HEK293 (cell line): ENCODE data around the gene NRL.

Source experiments
- AEBP2 ChIP-seq: fragments of 450-650 bp; formaldehyde crosslinking; IDR thresholded peaks from 2 replicates; pipeline ENCODE4 v1.5.1; 2016; ENCODE audit warnings: missing biosample characterization, missing genetic modification characterization, borderline replicate concordance
- GLI4 ChIP-seq: fragments of 450-650 bp; formaldehyde crosslinking; IDR thresholded peaks from 2 replicates; pipeline ENCODE4 v1.5.1; 2016; ENCODE audit warnings: missing biosample characterization, missing genetic modification characterization
- KLF10 ChIP-seq: fragments of 450-650 bp; IDR thresholded peaks from 2 replicates; pipeline ENCODE4 v1.5.1; 2018; ENCODE audit warnings: missing biosample characterization, mild to moderate bottlenecking, missing genetic modification characterization
- KLF9 ChIP-seq: fragments of 450-650 bp; formaldehyde crosslinking; IDR thresholded peaks from 2 replicates; pipeline ENCODE4 v1.5.1; 2016; ENCODE audit warnings: missing biosample characterization, missing genetic modification characterization, low read depth
- PBX3 ChIP-seq: sonication (generic); formaldehyde crosslinking; IDR thresholded peaks from 2 replicates; pipeline ENCODE4 v1.8.1; 2022; ENCODE audit warnings: mild to moderate bottlenecking, moderate library complexity, missing genetic modification reagents
- PRDM1 ChIP-seq: fragments of 450-650 bp; formaldehyde crosslinking; IDR thresholded peaks from 2 replicates; pipeline ENCODE4; 2016; ENCODE audit warnings: missing biosample characterization, missing genetic modification characterization
- SCRT1 ChIP-seq: fragments of 450-650 bp; formaldehyde crosslinking; IDR thresholded peaks from 2 replicates; pipeline ENCODE4 v1.5.1; 2016; ENCODE audit warnings: missing biosample characterization, missing genetic modification characterization, borderline replicate concordance
- YY2 ChIP-seq: fragments of 450-650 bp; formaldehyde crosslinking; IDR thresholded peaks from 2 replicates; pipeline ENCODE4 v1.5.1; 2016; ENCODE audit warnings: missing biosample characterization, missing genetic modification characterization
- ZBTB1 ChIP-seq: fragments of 450-650 bp; formaldehyde crosslinking; IDR thresholded peaks from 2 replicates; pipeline ENCODE4 v1.5.1; 2016; ENCODE audit warnings: missing biosample characterization, missing genetic modification characterization
- ZBTB20 ChIP-seq: fragments of 450-650 bp; formaldehyde crosslinking; IDR thresholded peaks from 2 replicates; pipeline ENCODE4 v1.5.1; 2016; ENCODE audit warnings: missing biosample characterization, missing genetic modification characterization
- ZBTB48 ChIP-seq: fragments of 450-650 bp; formaldehyde crosslinking; IDR thresholded peaks from 2 replicates; pipeline ENCODE4 v1.5.1; 2016; ENCODE audit warnings: missing biosample characterization, missing genetic modification characterization
- ZBTB6 ChIP-seq: fragments of 450-650 bp; formaldehyde crosslinking; IDR thresholded peaks from 2 replicates; pipeline ENCODE4 v1.5.1; 2017; ENCODE audit warnings: missing biosample characterization, missing genetic modification characterization
- ZBTB8A ChIP-seq: fragments of 450-650 bp; formaldehyde crosslinking; IDR thresholded peaks from 2 replicates; pipeline ENCODE4 v1.5.1; 2016; ENCODE audit warnings: missing biosample characterization, missing genetic modification characterization
- ZFP41 ChIP-seq: fragments of 450-650 bp; formaldehyde crosslinking; IDR thresholded peaks from 2 replicates; pipeline ENCODE4 v1.5.1; 2016; ENCODE audit warnings: missing biosample characterization, missing genetic modification characterization, borderline replicate concordance
- ZNF146 ChIP-seq: fragments of 450-650 bp; formaldehyde crosslinking; IDR thresholded peaks from 2 replicates; pipeline ENCODE4 v1.5.1; 2016; ENCODE audit warnings: missing biosample characterization, missing genetic modification characterization
- ZNF157 ChIP-seq: fragments of 450-650 bp; formaldehyde crosslinking; IDR thresholded peaks from 2 replicates; pipeline ENCODE4 v1.5.1; 2016; ENCODE audit warnings: missing biosample characterization, missing genetic modification characterization
- ZNF16 ChIP-seq: fragments of 450-650 bp; formaldehyde crosslinking; IDR thresholded peaks from 2 replicates; pipeline ENCODE4 v1.5.1; 2016; ENCODE audit warnings: low read depth, missing biosample characterization, missing genetic modification characterization
- ZNF174 ChIP-seq: fragments of 450-650 bp; formaldehyde crosslinking; IDR thresholded peaks from 2 replicates; pipeline ENCODE4 v1.5.0; 2017; ENCODE audit warnings: missing biosample characterization, mild to moderate bottlenecking, missing genetic modification characterization
- ZNF19 ChIP-seq: fragments of 450-650 bp; formaldehyde crosslinking; IDR thresholded peaks from 2 replicates; pipeline ENCODE4; 2016; ENCODE audit warnings: missing biosample characterization, missing genetic modification characterization, low read depth
- ZNF202 ChIP-seq: fragments of 450-650 bp; formaldehyde crosslinking; IDR thresholded peaks from 2 replicates; pipeline ENCODE4 v1.5.1; 2016; ENCODE audit warnings: missing biosample characterization, missing genetic modification characterization, borderline replicate concordance
- ZNF274 ChIP-seq, 2 experiments: fragments of 200-500 bp in 1 of 2; fragments of 450-650 bp in 1 of 2; sonication (Bioruptor generic) in 1 of 2; formaldehyde crosslinking in 1 of 2; IDR thresholded peaks; 2 replicates each; pipeline versions ENCODE4 v1.5.1 to v1.6.1; 2014 to 2016; ENCODE audit warnings: borderline replicate concordance in 1 of 2, inconsistent platforms in 1 of 2, low read length in 1 of 2, missing biosample characterization in 1 of 2, missing genetic modification characterization in 1 of 2
- ZNF311 ChIP-seq: fragments of 450-650 bp; formaldehyde crosslinking; IDR thresholded peaks from 2 replicates; pipeline ENCODE4 v1.5.1; 2017; ENCODE audit warnings: missing biosample characterization, missing genetic modification characterization, borderline replicate concordance
- ZNF391 ChIP-seq: fragments of 450-650 bp; formaldehyde crosslinking; IDR thresholded peaks from 2 replicates; pipeline ENCODE4 v1.5.1; 2016; ENCODE audit warnings: low read depth, missing biosample characterization, missing genetic modification characterization, borderline replicate concordance
- ZNF473 ChIP-seq: fragments of 450-650 bp; formaldehyde crosslinking; IDR thresholded peaks from 2 replicates; pipeline ENCODE4 v1.5.1; 2017; ENCODE audit warnings: missing biosample characterization, missing genetic modification characterization
- ZNF48 ChIP-seq: fragments of 450-650 bp; formaldehyde crosslinking; IDR thresholded peaks from 2 replicates; pipeline ENCODE4 v1.5.1; 2016; ENCODE audit warnings: missing biosample characterization, missing genetic modification characterization
- ZNF514 ChIP-seq: fragments of 450-650 bp; formaldehyde crosslinking; IDR thresholded peaks from 2 replicates; pipeline ENCODE4 v1.5.1; 2016; ENCODE audit warnings: missing biosample characterization, missing genetic modification characterization
- ZNF529 ChIP-seq: fragments of 450-650 bp; formaldehyde crosslinking; IDR thresholded peaks from 2 replicates; pipeline ENCODE4 v1.5.1; 2017; ENCODE audit warnings: missing genetic modification characterization, missing biosample characterization; ENCODE audit not compliant: insufficient replicate concordance
- ZNF548 ChIP-seq: fragments of 450-650 bp; formaldehyde crosslinking; IDR thresholded peaks from 2 replicates; pipeline ENCODE4 v1.5.1; 2016; ENCODE audit warnings: missing biosample characterization, missing genetic modification characterization
- ZNF560 ChIP-seq: fragments of 450-650 bp; formaldehyde crosslinking; IDR thresholded peaks from 2 replicates; pipeline ENCODE4 v1.5.1; 2017; ENCODE audit warnings: missing biosample characterization, missing genetic modification characterization, borderline replicate concordance
- ZNF561 ChIP-seq: fragments of 450-650 bp; IDR thresholded peaks from 2 replicates; pipeline ENCODE4 v1.5.1; 2018; ENCODE audit warnings: missing biosample characterization, missing genetic modification characterization, borderline replicate concordance
- ZNF600 ChIP-seq: fragments of 450-650 bp; formaldehyde crosslinking; IDR thresholded peaks from 2 replicates; pipeline ENCODE4 v1.5.1; 2016; ENCODE audit warnings: missing biosample characterization, missing genetic modification characterization
- ZNF623 ChIP-seq: fragments of 450-650 bp; formaldehyde crosslinking; IDR thresholded peaks from 2 replicates; pipeline ENCODE4 v1.5.1; 2016; ENCODE audit warnings: missing biosample characterization, missing genetic modification characterization
- ZSCAN5A ChIP-seq: fragments of 450-650 bp; formaldehyde crosslinking; IDR thresholded peaks from 2 replicates; pipeline ENCODE4 v1.5.1; 2016; ENCODE audit warnings: missing biosample characterization, missing genetic modification characterization

NRL gene

GRCh38 chr14:24036169-24036962, 78.4 kb downstream of the NRL start (continued):
- TF ChIP-seq ZFP41 (tag by site-specific recombination) (no peak), ZNF391 (tag by site-specific recombination) (peak; percentile 30; the same call in 1 of the 2 replicates), ZNF529 (no peak), ZSCAN5A (tag by site-specific recombination) (0 out of 2 replicates have a peak, but pooled peaks have one; percentile 21), ZNF48 (tag by site-specific recombination) (no peak), ZNF473 (tag by site-specific recombination) (no peak), ZNF157 (tag by site-specific recombination) (no peak), ZNF561 (tag by site-specific recombination) (no peak), YY2 (tag by site-specific recombination) (no peak), ZNF146 (tag by site-specific recombination) (peak; percentile 38; the same call in 1 of the 2 replicates), ZBTB20 (tag by site-specific recombination) (peak; percentile 92), GLI4 (peak; percentile 40; the same call in 1 of the 2 replicates), ZNF274 (IDR thresholded peaks at IDR 0.05; ENCODE audit: low read length) (no peak), ZNF274 (tag by site-specific recombination; IDR thresholded peaks at IDR 0.05; ENCODE audit: borderline replicate concordance) (no peak), ZBTB48 (tag by site-specific recombination) (peak; percentile 94), SCRT1 (tag by site-specific recombination) (no peak), ZNF174 (tag by site-specific recombination) (no peak), KLF10 (tag by site-specific recombination) (no peak; the same call in 1 of the 2 replicates), ZNF514 (tag by site-specific recombination) (no peak), ZBTB1 (no peak), ZBTB8A (tag by site-specific recombination) (peak; percentile 76), KLF9 (tag by site-specific recombination) (peak; percentile 47; the same call in 1 of the 2 replicates), ZNF19 (tag by site-specific recombination) (no peak), ZNF16 (tag by site-specific recombination) (no peak), ZNF202 (tag by site-specific recombination) (no peak), ZNF623 (peak; percentile 34; the same call in 1 of the 2 replicates), ZNF311 (no peak), ZNF548 (tag by site-specific recombination) (no peak; the same call in 1 of the 2 replicates), AEBP2 (tag by site-specific recombination) (no peak), ZNF600 (tag by site-specific recombination) (peak; percentile 96), PBX3 (CRISPR knock-in tag) (no peak), ZBTB6 (tag by site-specific recombination) (no peak; the same call in 1 of the 2 replicates), ZNF560 (tag by site-specific recombination) (no peak), PRDM1 (tag by site-specific recombination) (no peak)
